ENCODE results near the gene CAMK2B. TPM values are rescaled to one million over a fixed set of nuclear protein-coding genes. Genes with fewer than 3 reads are reported as not detected.

The CAMK2B gene
- total and polyA plus RNA-seq, 2 experiments from 2014 or later: 0.37 to 1.7 TPM

DNA sequence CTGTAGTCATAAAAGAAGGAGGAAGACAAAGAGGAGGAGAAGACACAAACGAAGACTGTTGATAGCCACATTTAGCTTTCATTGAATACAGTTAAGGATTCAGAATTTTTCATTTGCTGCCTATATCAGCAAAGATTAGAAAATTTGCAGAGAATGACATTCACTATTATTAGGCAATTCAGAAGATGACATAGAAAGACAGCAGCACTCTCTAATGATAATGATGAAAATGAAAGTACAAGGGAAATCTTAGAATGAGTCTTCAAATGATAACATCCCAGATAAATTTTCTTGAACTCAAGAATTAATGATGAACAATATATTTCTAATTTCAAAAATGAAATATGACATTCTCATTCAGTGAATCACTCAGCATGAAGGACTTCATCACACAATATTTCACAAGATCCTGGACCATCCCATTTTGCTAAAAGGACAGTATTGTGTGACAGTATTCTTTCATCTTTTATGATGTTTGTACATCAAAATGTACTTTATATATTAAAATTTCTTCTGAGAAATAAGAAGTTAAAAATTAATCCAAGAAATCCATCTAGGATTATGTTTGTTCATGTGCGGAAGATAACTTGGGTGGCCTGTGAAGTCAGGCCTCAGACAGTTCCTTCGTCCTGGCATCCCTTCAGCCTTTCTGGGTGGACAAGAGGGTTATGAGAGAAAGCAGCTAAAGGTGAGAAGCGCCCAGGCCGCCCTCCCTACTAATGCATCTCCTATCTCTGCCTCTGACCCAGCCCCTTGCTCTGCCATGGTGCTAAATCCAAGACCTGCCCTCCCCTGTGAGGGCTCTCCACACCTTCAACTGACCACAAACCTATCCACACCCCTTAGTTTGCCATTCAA is 47.4 kb upstream of the CAMK2B start:
- no peak overlapping the region for H2AFZ ChIP-seq
- 79% methylated on average over 5 of the region's 5 CpGs for WGBS (ENCODE audit: low lambda C conversion rate, missing lambda C conversion rate)
- H4K20me1 ChIP-seq (ENCODE audit: insufficient read depth, poor library complexity, severe bottlenecking): no peaks in the 10 kb centered on the region
- no peak overlapping the region for H3K4me3 ChIP-seq
- H3K4me2 ChIP-seq: no peak overlapping the region
- DNase-seq (ENCODE audit: low spot score): no peak
- H3K79me2 ChIP-seq: no peaks in the 10 kb centered on the region
- TF ChIP-seq EZH2phosphoT487 (IDR thresholded peaks at IDR 0.05; ENCODE audit: low read depth, severe bottlenecking, unreplicated experiment) (no peak), EZH2 (IDR thresholded peaks at IDR 0.05; ENCODE audit: borderline replicate concordance) (no peak)
- TF ChIP-seq, protein P1, sequence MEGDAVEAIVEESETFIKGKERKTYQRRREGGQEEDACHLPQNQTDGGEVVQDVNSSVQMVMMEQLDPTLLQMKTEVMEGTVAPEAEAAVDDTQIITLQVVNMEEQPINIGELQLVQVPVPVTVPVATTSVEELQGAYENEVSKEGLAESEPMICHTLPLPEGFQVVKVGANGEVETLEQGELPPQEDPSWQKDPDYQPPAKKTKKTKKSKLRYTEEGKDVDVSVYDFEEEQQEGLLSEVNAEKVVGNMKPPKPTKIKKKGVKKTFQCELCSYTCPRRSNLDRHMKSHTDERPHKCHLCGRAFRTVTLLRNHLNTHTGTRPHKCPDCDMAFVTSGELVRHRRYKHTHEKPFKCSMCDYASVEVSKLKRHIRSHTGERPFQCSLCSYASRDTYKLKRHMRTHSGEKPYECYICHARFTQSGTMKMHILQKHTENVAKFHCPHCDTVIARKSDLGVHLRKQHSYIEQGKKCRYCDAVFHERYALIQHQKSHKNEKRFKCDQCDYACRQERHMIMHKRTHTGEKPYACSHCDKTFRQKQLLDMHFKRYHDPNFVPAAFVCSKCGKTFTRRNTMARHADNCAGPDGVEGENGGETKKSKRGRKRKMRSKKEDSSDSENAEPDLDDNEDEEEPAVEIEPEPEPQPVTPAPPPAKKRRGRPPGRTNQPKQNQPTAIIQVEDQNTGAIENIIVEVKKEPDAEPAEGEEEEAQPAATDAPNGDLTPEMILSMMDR (IDR thresholded peaks at IDR 0.05; ENCODE audit: poor library complexity): no peak
- H3K27me3 ChIP-seq: peaks cover 2% of the 10 kb centered on the region
- H3K36me3 ChIP-seq (replicated peaks; ENCODE audit: insufficient read depth, low read depth): no peaks in the 10 kb centered on the region
- no peaks in the 10 kb centered on the region for H3K4me1 ChIP-seq (ENCODE audit: insufficient read depth)
- no peaks in the 10 kb centered on the region for H3K9me3 ChIP-seq (ENCODE audit: low read depth)
- H3K9me2 ChIP-seq (replicated peaks; ENCODE audit: insufficient read depth): no peaks in the 10 kb centered on the region
- H3K27ac ChIP-seq: no peak overlapping the region

DNA sequence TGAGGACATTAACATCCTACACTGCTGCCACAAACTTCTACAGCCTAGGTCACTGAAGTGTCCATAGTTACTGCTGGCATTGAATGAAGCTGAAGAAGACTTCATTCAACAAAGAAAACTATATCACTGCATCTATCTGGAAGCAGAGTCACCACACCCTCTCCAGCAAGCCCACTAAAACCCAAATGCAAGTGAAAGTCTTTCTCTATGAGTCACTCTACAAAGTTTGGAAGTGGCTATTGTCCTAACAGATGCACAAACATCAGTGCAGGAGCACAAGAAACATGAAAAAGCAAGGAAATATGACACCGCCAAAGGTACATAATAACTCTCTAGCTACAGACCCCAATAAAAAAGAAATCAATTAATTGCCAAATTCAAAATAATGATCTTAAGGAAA is 43.5 kb upstream of the CAMK2B start:
- 94% methylated on average over 1 of the region's 1 CpG for WGBS (ENCODE audit: low lambda C conversion rate, missing lambda C conversion rate)
- no peak overlapping the region for H2AFZ ChIP-seq

DNA sequence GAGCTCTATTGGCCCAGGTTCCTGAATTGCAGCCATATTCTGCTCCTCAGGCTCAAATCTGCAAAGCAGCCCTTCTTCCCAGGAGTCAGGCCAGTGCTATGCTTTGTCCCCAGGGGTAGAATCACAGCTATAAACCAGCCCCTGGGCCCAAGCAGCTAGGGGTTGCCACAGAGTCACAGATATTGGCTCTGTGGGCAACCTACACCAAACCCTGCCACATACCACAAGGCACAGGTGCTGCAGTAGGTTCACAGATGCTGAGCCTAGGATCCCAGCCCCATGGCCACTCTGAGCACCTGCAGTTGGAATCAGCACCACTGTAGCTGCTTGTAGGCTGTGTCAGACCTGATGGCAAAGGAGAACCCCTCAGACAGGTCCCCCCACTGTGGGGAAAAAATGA is 43.1 kb upstream of the CAMK2B start:
- no peak for DNase-seq (ENCODE audit: low spot score)

More for the DNA sequence above, 43.5 kb upstream of the CAMK2B start:
- Histone ChIP-seq H3K79me2 (no peaks in the 10 kb centered on the region), H4K20me1 (ENCODE audit: insufficient read depth, poor library complexity, severe bottlenecking) (no peaks in the 10 kb centered on the region), H3K27ac (no peak overlapping the region), H3K4me2 (no peak overlapping the region), H3K9me3 (ENCODE audit: low read depth) (no peaks in the 10 kb centered on the region), H3K9me2 (replicated peaks; ENCODE audit: insufficient read depth) (no peaks in the 10 kb centered on the region), H3K4me3 (no peak overlapping the region), H3K36me3 (replicated peaks; ENCODE audit: insufficient read depth, low read depth) (no peaks in the 10 kb centered on the region), H3K4me1 (ENCODE audit: insufficient read depth) (no peaks in the 10 kb centered on the region), H3K27me3 (peaks cover 2% of the 10 kb centered on the region)
- DNase-seq (ENCODE audit: low spot score): no peak
- TF ChIP-seq, protein P1 (IDR thresholded peaks at IDR 0.05; ENCODE audit: poor library complexity): no peak
- no peak for TF ChIP-seq EZH2phosphoT487 (IDR thresholded peaks at IDR 0.05; ENCODE audit: low read depth, severe bottlenecking, unreplicated experiment)
- no peak for TF ChIP-seq EZH2 (IDR thresholded peaks at IDR 0.05; ENCODE audit: borderline replicate concordance)

More for the DNA sequence above, 43.1 kb upstream of the CAMK2B start:
- no peak for TF ChIP-seq EZH2phosphoT487 (IDR thresholded peaks at IDR 0.05; ENCODE audit: low read depth, severe bottlenecking, unreplicated experiment)
- TF ChIP-seq, protein P1 (IDR thresholded peaks at IDR 0.05; ENCODE audit: poor library complexity): no peak
- no peak for TF ChIP-seq EZH2 (IDR thresholded peaks at IDR 0.05; ENCODE audit: borderline replicate concordance)
- no peak overlapping the region for H2AFZ ChIP-seq
- no peaks in the 10 kb centered on the region for H4K20me1 ChIP-seq (ENCODE audit: insufficient read depth, poor library complexity, severe bottlenecking)
- H3K4me1 ChIP-seq (ENCODE audit: insufficient read depth): no peaks in the 10 kb centered on the region
- H3K36me3 ChIP-seq (replicated peaks; ENCODE audit: insufficient read depth, low read depth): no peaks in the 10 kb centered on the region
- no peaks in the 10 kb centered on the region for H3K79me2 ChIP-seq
- H3K9me3 ChIP-seq (ENCODE audit: low read depth): no peaks in the 10 kb centered on the region
- H3K4me3 ChIP-seq: no peak overlapping the region
- H3K9me2 ChIP-seq (replicated peaks; ENCODE audit: insufficient read depth): no peaks in the 10 kb centered on the region
- peaks cover 2% of the 10 kb centered on the region for H3K27me3 ChIP-seq
- H3K4me2 ChIP-seq: no peak overlapping the region
- no peak overlapping the region for H3K27ac ChIP-seq

Data from hepatocyte (in vitro differentiated cells).